Measurements from ENCODE around the gene DENND1A. TPM values are rescaled to one million over a fixed set of nuclear protein-coding genes. Genes with fewer than 3 reads are reported as not detected.

The DENND1A gene
- total and polyA plus RNA-seq, 11 donors: 9.8 to 24.0 (median 14.7) TPM

DNA sequence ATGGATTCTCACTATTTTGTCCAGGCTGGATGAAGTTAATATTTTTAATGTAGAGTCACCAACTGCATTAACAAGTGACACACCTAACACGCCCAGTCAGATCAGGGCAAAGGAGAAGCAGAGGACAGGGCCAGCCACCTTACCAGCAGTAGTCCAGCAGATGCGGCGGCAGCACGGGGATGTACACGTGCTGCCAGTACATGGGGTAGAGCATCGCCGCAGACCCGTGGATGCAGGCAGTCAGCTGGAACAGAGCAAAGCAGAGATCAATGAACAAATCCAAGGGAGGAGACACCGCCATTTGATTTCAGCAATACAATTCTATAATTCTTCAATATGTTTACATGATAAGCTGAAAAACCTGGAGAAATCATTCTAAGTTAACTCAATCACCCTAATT, 299.7 kb downstream of the DENND1A start:
- no peaks in the 10 kb centered on the region for H3K9me3 ChIP-seq
- peaks cover 0 to 35% (median 8%) of the 10 kb centered on the region in 9 donors for H3K36me3 ChIP-seq
- H3K4me1 ChIP-seq: no peaks in the 10 kb centered on the region
- H3K27ac ChIP-seq: no peak overlapping the region
- no peak for DNase-seq
- intact Hi-C loops (cut with DNase I): no loop called here
- H3K27me3 ChIP-seq: no peaks in the 10 kb centered on the region
- no peak overlapping the region for H3K4me3 ChIP-seq
- TF ChIP-seq, protein P1, sequence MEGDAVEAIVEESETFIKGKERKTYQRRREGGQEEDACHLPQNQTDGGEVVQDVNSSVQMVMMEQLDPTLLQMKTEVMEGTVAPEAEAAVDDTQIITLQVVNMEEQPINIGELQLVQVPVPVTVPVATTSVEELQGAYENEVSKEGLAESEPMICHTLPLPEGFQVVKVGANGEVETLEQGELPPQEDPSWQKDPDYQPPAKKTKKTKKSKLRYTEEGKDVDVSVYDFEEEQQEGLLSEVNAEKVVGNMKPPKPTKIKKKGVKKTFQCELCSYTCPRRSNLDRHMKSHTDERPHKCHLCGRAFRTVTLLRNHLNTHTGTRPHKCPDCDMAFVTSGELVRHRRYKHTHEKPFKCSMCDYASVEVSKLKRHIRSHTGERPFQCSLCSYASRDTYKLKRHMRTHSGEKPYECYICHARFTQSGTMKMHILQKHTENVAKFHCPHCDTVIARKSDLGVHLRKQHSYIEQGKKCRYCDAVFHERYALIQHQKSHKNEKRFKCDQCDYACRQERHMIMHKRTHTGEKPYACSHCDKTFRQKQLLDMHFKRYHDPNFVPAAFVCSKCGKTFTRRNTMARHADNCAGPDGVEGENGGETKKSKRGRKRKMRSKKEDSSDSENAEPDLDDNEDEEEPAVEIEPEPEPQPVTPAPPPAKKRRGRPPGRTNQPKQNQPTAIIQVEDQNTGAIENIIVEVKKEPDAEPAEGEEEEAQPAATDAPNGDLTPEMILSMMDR (IDR thresholded peaks at IDR 0.05): no peak
- no peak for TF ChIP-seq POLR2A (IDR thresholded peaks at IDR 0.05)
- 98 to 100% (median 98%) methylated on average over 9 of the region's 9 CpGs for WGBS, 4 donors
- no peak for ATAC-seq

DNA sequence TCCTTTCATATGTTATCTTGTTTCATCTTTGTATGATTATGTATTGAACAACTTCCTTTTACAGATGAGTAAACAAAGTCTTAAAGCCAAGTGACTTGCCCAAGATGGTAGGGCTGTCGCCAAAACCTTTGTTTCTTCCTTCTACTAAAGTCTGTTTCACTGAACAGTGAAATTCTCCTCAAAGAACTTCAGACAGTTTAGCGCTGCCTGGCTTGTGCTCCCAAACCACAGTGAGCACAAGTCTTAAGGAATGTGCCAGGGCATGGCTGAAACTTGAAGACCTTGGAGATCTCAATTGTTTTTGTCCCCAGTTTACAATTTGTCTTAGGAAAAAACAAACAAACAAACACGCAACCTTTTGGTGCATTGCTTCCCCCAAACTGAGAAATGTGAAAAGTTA, 300.4 kb downstream of the DENND1A start:
- WGBS, 4 donors: 88 to 97% (median 92%) methylated on average over 3 of the region's 3 CpGs
- no peak for TF ChIP-seq POLR2A (IDR thresholded peaks at IDR 0.05)
- TF ChIP-seq, protein P1 (IDR thresholded peaks at IDR 0.05): no peak
- Histone ChIP-seq H3K4me1 (no peaks in the 10 kb centered on the region), H3K27ac (no peak overlapping the region), H3K9me3 (no peaks in the 10 kb centered on the region), H3K27me3 (no peaks in the 10 kb centered on the region), H3K36me3 (peaks cover 0 to 35% (median 8%) of the 10 kb centered on the region in 9 donors), H3K4me3 (no peak overlapping the region)
- DNase-seq: no peak
- intact Hi-C loops (cut with DNase I): no loop called here
- no peak for ATAC-seq

DNA sequence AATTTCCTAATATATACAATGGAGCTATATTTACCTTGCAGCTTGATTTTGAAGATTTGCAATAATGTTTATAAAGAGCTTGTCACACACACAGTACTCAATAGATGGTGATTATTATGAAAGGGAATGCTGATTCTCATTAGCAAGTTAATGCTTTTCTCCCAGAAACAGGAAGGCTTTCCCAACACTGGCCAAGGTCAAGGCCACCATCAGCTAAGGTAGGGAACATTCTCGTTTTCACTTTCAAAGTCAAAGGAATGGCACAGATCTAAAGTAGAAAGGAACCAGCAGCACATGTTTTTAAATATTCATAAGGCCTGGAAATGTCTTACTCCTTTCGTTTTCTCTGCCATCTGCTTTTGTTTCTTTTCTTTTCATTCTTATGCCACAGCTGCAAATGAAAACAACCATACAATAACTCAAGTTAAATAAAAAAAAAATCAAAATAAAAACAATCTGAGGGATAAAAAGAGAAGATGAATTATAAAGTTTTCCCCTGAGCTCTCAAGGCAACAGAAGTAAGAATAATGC, 307.1 kb downstream of the DENND1A start:
- H3K27me3 ChIP-seq: no peaks in the 10 kb centered on the region
- ATAC-seq (no peak), DNase-seq (no peak)
- peaks cover 0 to 18% (median 0%) of the 10 kb centered on the region in 9 donors for H3K36me3 ChIP-seq
- WGBS, 4 donors: 70 to 77% (median 74%) methylated on average over 2 of the region's 2 CpGs
- intact Hi-C loops (cut with DNase I): no loop called here
- TF ChIP-seq, protein P1 (IDR thresholded peaks at IDR 0.05): no peak
- TF ChIP-seq POLR2A (IDR thresholded peaks at IDR 0.05): no peak
- peaks cover 0 to 6% (median 0%) of the 10 kb centered on the region in 12 donors for H3K4me1 ChIP-seq
- H3K9me3 ChIP-seq: no peaks in the 10 kb centered on the region
- H3K27ac ChIP-seq: no peak overlapping the region
- no peak overlapping the region for H3K4me3 ChIP-seq

DNA sequence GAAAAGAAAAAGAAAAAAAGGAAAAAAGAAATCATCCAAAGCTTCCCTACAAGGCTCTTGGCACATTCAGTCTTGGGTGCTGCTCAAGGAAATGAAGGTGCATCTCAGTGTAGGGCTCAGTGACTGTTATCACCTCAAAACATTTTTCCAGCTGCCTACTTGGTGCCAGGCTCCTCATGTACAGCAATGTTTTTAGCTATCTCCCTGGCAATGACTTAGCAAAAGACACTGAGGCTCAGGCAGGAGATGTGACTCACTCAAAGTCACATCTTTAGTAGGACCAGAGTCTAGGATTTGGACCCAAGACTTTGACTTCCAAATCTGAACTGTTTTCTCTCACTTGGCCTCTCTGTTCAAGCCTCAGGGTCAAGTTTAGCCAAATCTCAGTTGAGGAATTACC, 309.7 kb downstream of the DENND1A start:
- no peaks in the 10 kb centered on the region for H3K9me3 ChIP-seq
- DNase-seq (no peak), ATAC-seq (no peak)
- TF ChIP-seq, protein P1 (IDR thresholded peaks at IDR 0.05): no peak
- TF ChIP-seq POLR2A (IDR thresholded peaks at IDR 0.05): no peak
- H3K36me3 ChIP-seq: peaks cover 0 to 13% (median 0%) of the 10 kb centered on the region in 9 donors
- H3K4me3 ChIP-seq: no peak overlapping the region
- H3K27ac ChIP-seq: no peak overlapping the region
- intact Hi-C loops (cut with DNase I): no loop called here
- H3K27me3 ChIP-seq: no peaks in the 10 kb centered on the region
- peaks cover 0 to 6% (median 0%) of the 10 kb centered on the region in 12 donors for H3K4me1 ChIP-seq

All from heart left ventricle (tissue), 16 donors.